Posterior vena cava (tissue), 2 donors: ENCODE data around the gene NTMT1. TPM values are rescaled to one million over a fixed set of nuclear protein-coding genes. Genes with fewer than 3 reads are reported as not detected.

Experiments
- DNase-seq: peaks from one replicate; pipeline ENCODE4 v3.0.0-alpha.2; 2020; ENCODE audit warnings: low spot score
- intact Hi-C, 2 donors: fragments of 100-400 bp; cut with DNase I; formaldehyde crosslinking; loops; one replicate each; pipeline versions ENCODE4 v1.14.1 to v1.14.2; 2022 to 2023
- total RNA-seq, 2 donors: library from RNA; stranded (reverse); fragmentation: NEBNext Ultra II Directional; extraction: Animal tissue kit (Norgen Biotek cat#: 25700); gene quantifications; one replicate each; pipeline ENCODE4 v1.2.1, GENCODE V29; 2021
- donor health status: DM: yes; HTN: yes; CAD: no.
- donor health status: DM: yes; HTN: yes; CAD: no.

NTMT1 gene
- total RNA-seq, 2 donors from 2014 or later = 22.7 to 25.6 TPM

- intact Hi-C loops = no loop called here
- no peak for DNase-seq
These were observed 29.9 kb upstream of the NTMT1 start for GRCh38 chr9:129595903-129596540.

- intact Hi-C loops = no loop called here
- DNase-seq = peak; percentile 89
These were observed 29.2 kb upstream of the NTMT1 start for GRCh38 chr9:129596541-129597331.

- DNase-seq = no peak
- intact Hi-C loops = no loop called here
These were observed 28.4 kb upstream of the NTMT1 start for GRCh38 chr9:129597355-129598088.

GRCh38 chr9:129598089-129598596 is 27.8 kb upstream of the NTMT1 start:
- no peak for DNase-seq
- intact Hi-C loops = no loop called here

- DNase-seq = no peak
- intact Hi-C loops = loop anchor here in 1 of 2 donors (10.0 kb wide), 1 partner anchor 266 kb away; no protein-coding TSS in a partner anchor
These were observed 24.8 kb upstream of the NTMT1 start for GRCh38 chr9:129601082-129601674.

GRCh38 chr9:129602598-129603415 is 23.2 kb upstream of the NTMT1 start:
- intact Hi-C loops = loop anchor here in 1 of 2 donors (10.0 kb wide), 1 partner anchor 268 kb away; no protein-coding TSS in a partner anchor
- no peak for DNase-seq

GRCh38 chr9:129604056-129604765 is 21.8 kb upstream of the NTMT1 start:
- intact Hi-C loops = loop anchor here in 1 of 2 donors (10.0 kb wide), 1 partner anchor 269 kb away; no protein-coding TSS in a partner anchor
- no peak for DNase-seq

GRCh38 chr9:129604766-129605163 is 21.2 kb upstream of the NTMT1 start:
- no peak for DNase-seq
- intact Hi-C loops = loop anchor here (5.0 to 10.0 kb wide), 3 partner anchors 107 to 270 kb away; no protein-coding TSS in a partner anchor

- DNase-seq = no peak
- intact Hi-C loops = loop anchor here (5.0 to 10.0 kb wide), 3 partner anchors 109 to 272 kb away; no protein-coding TSS in a partner anchor
These were observed 19.6 kb upstream of the NTMT1 start for GRCh38 chr9:129606161-129607026.

- intact Hi-C loops = loop anchor here (5.0 to 10.0 kb wide), 3 partner anchors 110 to 272 kb away; no protein-coding TSS in a partner anchor
- no peak for DNase-seq
These were observed 19.0 kb upstream of the NTMT1 start for GRCh38 chr9:129607027-129607387.

- DNase-seq = no peak
- intact Hi-C loops = loop anchor here (5.0 to 10.0 kb wide), 3 partner anchors 112 to 274 kb away; no protein-coding TSS in a partner anchor
These were observed 17.1 kb upstream of the NTMT1 start for GRCh38 chr9:129608561-129609481.

- peak; percentile 85 for DNase-seq
- intact Hi-C loops = loop anchor here (1.0 to 10.0 kb wide), 5 partner anchors 112 to 477 kb away; no protein-coding TSS in a partner anchor
These were observed 16.3 kb upstream of the NTMT1 start for GRCh38 chr9:129609486-129610212.

- DNase-seq = no peak
- intact Hi-C loops = loop anchor here (1.0 to 10.0 kb wide), 3 partner anchors 275 to 477 kb away; no protein-coding TSS in a partner anchor
These were observed 15.8 kb upstream of the NTMT1 start for GRCh38 chr9:129610213-129610472.

- intact Hi-C loops = loop anchor here (1.0 to 10.0 kb wide), 3 partner anchors 276 to 478 kb away; no protein-coding TSS in a partner anchor
- DNase-seq = peak; percentile 93
These were observed 15.3 kb upstream of the NTMT1 start for GRCh38 chr9:129610473-129611306.
